ENCODE data around the gene DSG4.

GRCh38 chr18:31373641-31374040, 2.9 kb upstream of the DSG4 start:
- TF ChIP-seq CTCF (IDR thresholded peaks at IDR 0.05) (no peak), EZH2 (IDR thresholded peaks at IDR 0.05) (no peak)
